HepG2 (cell line): ENCODE measurements around the gene GLS2. TPM values are rescaled to one million over a fixed set of nuclear protein-coding genes. Genes with fewer than 3 reads are reported as not detected.

Experiments used
- CREB3 ChIP-seq: sonication (generic); formaldehyde crosslinking; IDR thresholded peaks from 2 replicates; pipeline ENCODE4 v1.5.0; 2020; ENCODE audit warnings: missing genetic modification reagents
- ETV5 ChIP-seq: IDR thresholded peaks from 2 replicates; pipeline ENCODE4 v1.6.1; 2018; ENCODE audit warnings: missing biosample characterization, missing genetic modification reagents, inconsistent platforms, borderline replicate concordance
- HDAC1 ChIP-seq: sonication (generic); formaldehyde crosslinking; IDR thresholded peaks from 2 replicates; pipeline ENCODE4 v1.5.1; 2020; ENCODE audit warnings: mild to moderate bottlenecking, missing genetic modification reagents
- HMGA1 ChIP-seq: sonication (generic); formaldehyde crosslinking; conservative IDR thresholded peaks from 2 replicates; pipeline ENCODE4 v1.4.0; 2020; ENCODE audit warnings: missing genetic modification reagents
- HNF4G ChIP-seq, 2 experiments: sonication (generic) in 1 of 2; formaldehyde crosslinking in 1 of 2; IDR thresholded peaks; 2 replicates each; pipeline versions ENCODE4 v1.4.0 to v1.6.1; 2011 to 2020; ENCODE audit warnings: borderline replicate concordance in 2 of 2, low read depth in 2 of 2, mild to moderate bottlenecking in 2 of 2, low read length in 1 of 2, missing genetic modification reagents in 1 of 2, moderate library complexity in 1 of 2
- HOXA9 ChIP-seq: sonication (generic); formaldehyde crosslinking; IDR thresholded peaks from 2 replicates; pipeline ENCODE4 v1.8.1; 2022; ENCODE audit warnings: missing genetic modification reagents, mild to moderate bottlenecking, moderate library complexity, borderline replicate concordance
- IKZF1 ChIP-seq: fragments of 450-650 bp; IDR thresholded peaks from 2 replicates; pipeline ENCODE4 v1.7.1; 2016
- IKZF5 ChIP-seq: IDR thresholded peaks from 2 replicates; pipeline ENCODE4 v1.6.1; 2018; ENCODE audit warnings: missing genetic modification reagents, mild to moderate bottlenecking, missing compliant biosample characterization
- KMT2A ChIP-seq: sonication (generic); formaldehyde crosslinking; IDR thresholded peaks from 2 replicates; pipeline ENCODE4 v1.4.0; 2020; ENCODE audit warnings: missing genetic modification reagents
- MLXIP ChIP-seq: sonication (generic); formaldehyde crosslinking; IDR thresholded peaks from 2 replicates; pipeline ENCODE4 v1.9.0; 2021; ENCODE audit warnings: missing genetic modification reagents, borderline replicate concordance
- PHF8 ChIP-seq: sonication (generic); formaldehyde crosslinking; IDR thresholded peaks from 2 replicates; pipeline ENCODE4 v1.5.0; 2020; ENCODE audit warnings: missing genetic modification reagents
- POLR2AphosphoS2 ChIP-seq: IDR thresholded peaks from 2 replicates; pipeline ENCODE4 v1.6.1; 2011; ENCODE audit warnings: low read depth, low read length, improper control_type of control experiment
- SALL1 ChIP-seq: sonication (generic); formaldehyde crosslinking; IDR thresholded peaks from 2 replicates; pipeline ENCODE4 v1.8.0; 2022; ENCODE audit warnings: mild to moderate bottlenecking, missing genetic modification reagents
- SIX4 ChIP-seq: sonication (generic); formaldehyde crosslinking; IDR thresholded peaks from 2 replicates; pipeline ENCODE4 v1.4.0; 2020; ENCODE audit warnings: missing genetic modification reagents
- TOPORS ChIP-seq: sonication (generic); formaldehyde crosslinking; IDR thresholded peaks from 2 replicates; pipeline ENCODE4 v1.8.0; 2023; ENCODE audit warnings: mild to moderate bottlenecking, missing genetic modification reagents
- TRIM24 ChIP-seq: sonication (generic); formaldehyde crosslinking; IDR thresholded peaks from 2 replicates; pipeline ENCODE4 v1.8.0; 2022; ENCODE audit warnings: mild to moderate bottlenecking, missing genetic modification reagents
- ZBTB37 ChIP-seq: sonication (generic); formaldehyde crosslinking; IDR thresholded peaks from 2 replicates; pipeline ENCODE4 v1.4.0; 2020; ENCODE audit warnings: mild to moderate bottlenecking, missing genetic modification reagents
- ZFP36 ChIP-seq: fragments of 150-350 bp; IDR thresholded peaks from 2 replicates; pipeline ENCODE4 v1.6.1; 2018; ENCODE audit warnings: borderline replicate concordance, low read length, low read depth; ENCODE audit not compliant: partially characterized antibody
- ZNF124 ChIP-seq: sonication (generic); formaldehyde crosslinking; IDR thresholded peaks from 2 replicates; pipeline ENCODE4 v1.4.0; 2020; ENCODE audit warnings: missing genetic modification reagents
- ZNF234 ChIP-seq: sonication (generic); formaldehyde crosslinking; conservative IDR thresholded peaks from 2 replicates; pipeline ENCODE4 v1.5.1; 2020; ENCODE audit warnings: mild to moderate bottlenecking, missing genetic modification reagents
- ZNF34 ChIP-seq: sonication (generic); formaldehyde crosslinking; IDR thresholded peaks from 2 replicates; pipeline ENCODE4 v1.4.0; 2020; ENCODE audit warnings: mild to moderate bottlenecking, missing genetic modification reagents, borderline replicate concordance
- ZNF597 ChIP-seq: sonication (generic); formaldehyde crosslinking; IDR thresholded peaks from 2 replicates; pipeline ENCODE4 v1.5.0; 2020; ENCODE audit warnings: missing genetic modification reagents
- polyA plus RNA-seq, 8 experiments: library from polyadenylated mRNA; depleted of rRNA in 3 of 8; stranded (reverse) in 7 of 8; unstranded in 1 of 8; fragments of >200 nt; fragmentation: Illumina TruSeq in 4 of 8; extraction: Trizol in 4 of 8; gene quantifications; 2 replicates each; pipeline versions ENCODE4 v1.2.1 to v1.2.3, GENCODE V29; 2011 to 2016; ENCODE audit warnings: low read depth in 4 of 8, missing spikeins in 1 of 8, mixed read lengths in 1 of 8; ENCODE audit not compliant: insufficient read depth in 1 of 8
- total RNA-seq, 5 experiments: library from RNA; depleted of rRNA; stranded (reverse); fragments of >200 nt; fragmentation: Illumina TruSeq; extraction: Trizol; gene quantifications; 2 replicates each; pipeline ENCODE4 v1.2.3, GENCODE V29; 2016; ENCODE audit warnings: low read depth in 1 of 5

The GLS2 gene
- total and polyA plus RNA-seq, 2 of the 13 experiments (the other 11 are each of a cell fraction or from before 2014, with no cell fraction given), result 8.6 to 12.2 TPM

- TF ChIP-seq HDAC1 (CRISPR knock-in tag), result peak; percentile 90
- peak; percentile 62; the same call in 1 of the 2 replicates for TF ChIP-seq CREB3 (CRISPR knock-in tag)
- peak; percentile 91 for TF ChIP-seq TOPORS (CRISPR knock-in tag)
- TF ChIP-seq TRIM24 (CRISPR knock-in tag), result no peak
- TF ChIP-seq MLXIP, result 0 out of 2 replicates have a peak, but pooled peaks have one; percentile 37
- TF ChIP-seq POLR2AphosphoS2, result no peak
- TF ChIP-seq PHF8 (CRISPR knock-in tag), result peak; percentile 92
- TF ChIP-seq IKZF1, result no peak
- TF ChIP-seq HNF4G (IDR thresholded peaks at IDR 0.05; ENCODE audit: borderline replicate concordance, low read depth, low read length), result peak; percentile 4; the same call in 1 of the 2 replicates
- no peak; the same call in 1 of the 2 replicates for TF ChIP-seq HNF4G (CRISPR knock-in tag; IDR thresholded peaks at IDR 0.05; ENCODE audit: borderline replicate concordance, low read depth)
- TF ChIP-seq ZBTB37 (CRISPR knock-in tag), result no peak
- TF ChIP-seq HOXA9 (CRISPR knock-in tag), result peak; percentile 60; the same call in 1 of the 2 replicates
- TF ChIP-seq SALL1 (CRISPR knock-in tag), result peak; percentile 86; the same call in 1 of the 2 replicates
- TF ChIP-seq ETV5 (CRISPR knock-in tag), result peak; percentile 70; the same call in 1 of the 2 replicates
- no peak for TF ChIP-seq HMGA1 (CRISPR knock-in tag)
- TF ChIP-seq KMT2A (CRISPR knock-in tag), result peak; percentile 70; the same call in 1 of the 2 replicates
- peak; percentile 73; the same call in 1 of the 2 replicates for TF ChIP-seq IKZF5 (CRISPR knock-in tag)
- 0 out of 2 replicates have a peak, but pooled peaks have one; percentile 10 for TF ChIP-seq SIX4 (CRISPR knock-in tag)
- no peak for TF ChIP-seq ZNF234
- no peak for TF ChIP-seq ZFP36
- no peak for TF ChIP-seq ZNF597 (CRISPR knock-in tag)
- TF ChIP-seq ZNF34 (CRISPR knock-in tag), result no peak
- TF ChIP-seq ZNF124 (CRISPR knock-in tag), result peak; percentile 80
Observed at GRCh38 chr12:56448860-56449621, 38.9 kb downstream of the GLS2 start, which contains the start of gene TIMELESS (continued).
